IMR-90 (cell line): ENCODE measurements around the gene S1PR5. TPM values are rescaled to one million over a fixed set of nuclear protein-coding genes. Genes with fewer than 3 reads are reported as not detected.

Experiments used
- ATAC-seq: fragments of 200-7000 bp; cut with Tn5 transposase; 2 replicates; pipeline ENCODE4 v1.9.1; 2020; ENCODE audit warnings: low read depth, mild to moderate bottlenecking, moderate library complexity
- BruUV-seq: library from RNA; stranded (reverse); fragments of 400-500 nt; replicated peaks from 2 replicates; lab custom pipeline; 2021; lab: Mats Ljungman, UMichigan
- CTCF ChIA-PET: fragments of 300-600 bp; formaldehyde crosslinking; extraction: SDS; loops from one replicate; lab custom pipeline; 2021; ENCODE audit warnings: antibody characterized with exemption; lab: Yijun Ruan, JAX
- POLR2A ChIA-PET: fragments of 300-600 bp; sonication (Branson Sonifier 250); formaldehyde crosslinking; loops from one replicate; lab custom pipeline; 2022; ENCODE audit warnings: antibody characterized with exemption; ENCODE audit not compliant: unreplicated experiment; lab: Charles Lee
- DNase-seq: peaks from one replicate; pipeline ENCODE4 v3.0.0; 2013
- H2AFZ ChIP-seq: replicated peaks from 2 replicates; pipeline ENCODE3; 2013; ENCODE audit warnings: low read length, mild to moderate bottlenecking; ENCODE audit not compliant: poor library complexity
- H2AK5ac ChIP-seq: 2 replicates; pipeline ENCODE4 v1.6.1; 2013; ENCODE audit warnings: low read depth, low read length, inconsistent platforms
- H2AK9ac ChIP-seq: replicated peaks from 2 replicates; pipeline ENCODE3; 2013; ENCODE audit warnings: mild to moderate bottlenecking, low read depth, low read length, moderate library complexity; ENCODE audit not compliant: poor library complexity
- H2BK120ac ChIP-seq: 2 replicates; pipeline ENCODE4 v1.6.1; 2013; ENCODE audit warnings: low read depth, low read length, inconsistent platforms
- H2BK15ac ChIP-seq: 3 replicates; pipeline ENCODE4 v1.6.1; 2013; ENCODE audit warnings: low read depth, low read length, inconsistent platforms
- H2BK20ac ChIP-seq: 2 replicates; pipeline ENCODE4 v1.6.1; 2013; ENCODE audit warnings: low read depth, mild to moderate bottlenecking, inconsistent platforms, low read length, moderate library complexity
- H2BK5ac ChIP-seq: 2 replicates; pipeline ENCODE4 v1.6.1; 2013; ENCODE audit warnings: mild to moderate bottlenecking, low read depth, low read length, inconsistent platforms; ENCODE audit not compliant: poor library complexity, severe bottlenecking
- H3K14ac ChIP-seq: replicated peaks from 2 replicates; pipeline ENCODE4 v1.6.1; 2013; ENCODE audit warnings: low read depth, low read length, inconsistent platforms
- H3K18ac ChIP-seq: 2 replicates; pipeline ENCODE4 v1.6.1; 2013; ENCODE audit warnings: low read depth, low read length, control low read depth
- H3K23ac ChIP-seq: 2 replicates; pipeline ENCODE4 v1.6.1; 2013; ENCODE audit warnings: low read depth, low read length, inconsistent platforms
- H3K27ac ChIP-seq: 2 replicates; pipeline ENCODE4 v1.5.1; 2013; ENCODE audit warnings: mild to moderate bottlenecking, control low read depth, low read length; ENCODE audit not compliant: insufficient read depth
- H3K27me3 ChIP-seq: 2 replicates; pipeline ENCODE4 v1.6.1; 2013; ENCODE audit warnings: low read length; ENCODE audit not compliant: control insufficient read depth, insufficient read depth
- H3K36me3 ChIP-seq: 2 replicates; pipeline ENCODE4 v1.6.1; 2013; ENCODE audit warnings: low read length, mixed read lengths; ENCODE audit not compliant: control insufficient read depth, insufficient read depth
- H3K4ac ChIP-seq: 2 replicates; pipeline ENCODE4 v1.6.1; 2013; ENCODE audit warnings: low read depth, low read length, inconsistent platforms
- H3K4me1 ChIP-seq: 2 replicates; pipeline ENCODE4 v1.6.1; 2013; ENCODE audit warnings: low read length, mixed read lengths; ENCODE audit not compliant: control insufficient read depth, insufficient read depth
- H3K4me2 ChIP-seq: 2 replicates; pipeline ENCODE4 v1.6.1; 2013; ENCODE audit warnings: low read depth, mild to moderate bottlenecking, control low read depth, low read length, moderate library complexity
- H3K4me3 ChIP-seq: 2 replicates; pipeline ENCODE4 v1.5.1; 2013; ENCODE audit warnings: low read depth, mild to moderate bottlenecking, control low read depth, low read length, moderate library complexity; ENCODE audit not compliant: insufficient read depth
- H3K56ac ChIP-seq: 2 replicates; pipeline ENCODE4 v1.6.1; 2013; ENCODE audit warnings: low read length, inconsistent platforms; ENCODE audit not compliant: insufficient read depth; ENCODE audit errors: extremely low read depth
- H3K79me1 ChIP-seq, 2 experiments: 2 replicates each; pipeline ENCODE4 v1.6.1; 2013; ENCODE audit warnings: low read length in 2 of 2, inconsistent platforms in 1 of 2, low read depth in 1 of 2
- H3K9ac ChIP-seq: 2 replicates; pipeline ENCODE4 v1.6.1; 2013; ENCODE audit warnings: low read depth, low read length, control low read depth
- H3K9me1 ChIP-seq: 2 replicates; pipeline ENCODE4 v1.6.1; 2013; ENCODE audit warnings: low read length, inconsistent platforms; ENCODE audit not compliant: insufficient read depth
- H3K9me3 ChIP-seq: 2 replicates; pipeline ENCODE4 v1.6.1; 2013; ENCODE audit warnings: low read length; ENCODE audit not compliant: control insufficient read depth, insufficient read depth
- H4K20me1 ChIP-seq: 2 replicates; pipeline ENCODE4 v1.6.1; 2013; ENCODE audit warnings: low read length, inconsistent platforms; ENCODE audit not compliant: insufficient read depth
- H4K5ac ChIP-seq: 2 replicates; pipeline ENCODE4 v1.6.1; 2013; ENCODE audit warnings: mild to moderate bottlenecking, low read depth, low read length, control low read depth
- H4K8ac ChIP-seq, 2 experiments: 2 replicates each; pipeline ENCODE4 v1.6.1; 2013; ENCODE audit warnings: low read depth in 2 of 2, low read length in 2 of 2, control low read depth in 1 of 2, inconsistent platforms in 1 of 2
- H4K91ac ChIP-seq: 2 replicates; pipeline ENCODE4 v1.6.1; 2013; ENCODE audit warnings: low read depth, low read length, inconsistent platforms; ENCODE audit not compliant: insufficient read depth
- BHLHE40 ChIP-seq: fragments of 150-350 bp; IDR thresholded peaks from 2 replicates; pipeline ENCODE4 v1.6.1; 2016; ENCODE audit warnings: mild to moderate bottlenecking, low read depth, low read length
- ELK1 ChIP-seq: fragments of 150-350 bp; IDR thresholded peaks from 2 replicates; pipeline ENCODE4 v1.6.1; 2016; ENCODE audit warnings: low read depth, mild to moderate bottlenecking, low read length, moderate library complexity, borderline replicate concordance
- FOS ChIP-seq: fragments of 150-350 bp; IDR thresholded peaks from 2 replicates; pipeline ENCODE4 v1.6.1; 2016; ENCODE audit warnings: low read depth, low read length
- WGBS, 2 experiments: methylation state at CpG; one replicate each; pipeline versions ENCODE4 v1.1.5 to v1.1.7; 2013; ENCODE audit warnings: missing lambda C conversion rate in 2 of 2; ENCODE audit not compliant: insufficient read length in 1 of 2; ENCODE audit errors: extremely low coverage in 2 of 2; 5-methylcytosine and 5-hydroxymethylcytosine counted together
- dilution Hi-C: fragments of 300-500 bp; cut with HindIII; formaldehyde crosslinking; loops from one replicate; pipeline ENCODE4 v1.14.3; 2018; ENCODE audit warnings: low sequenced_read_pairs; ENCODE audit not compliant: unreplicated experiment
- in situ Hi-C: fragments of 300-500 bp; cut with MboI; formaldehyde crosslinking; loops from 3 replicates; pipeline ENCODE4 v1.14.3; 2019; ENCODE audit warnings: low sequenced_read_pairs, inconsistent platforms, mixed read lengths
- intact Hi-C: fragments of 100-400 bp; cut with micrococcal nuclease; formaldehyde crosslinking; loops from 2 replicates; pipeline ENCODE4 v1.10.0; 2022
- microRNA-seq, 2 experiments: library from miRNA; stranded (forward) in 1 of 2; unstranded in 1 of 2; fragments of 10-50 nt in 1 of 2; fragments of <30 nt in 1 of 2; gene quantifications in 1 of 2; microRNA quantifications in 1 of 2; one replicate each; pipeline versions ENCODE3 to v1.1.0; 2013 to 2020; ENCODE audit not compliant: insufficient read depth in 1 of 2, insufficient read length in 1 of 2, unreplicated experiment in 1 of 2
- polyA plus RNA-seq, 3 experiments: library from polyadenylated mRNA; depleted of rRNA; stranded (reverse); fragments of >200 nt; gene quantifications; 2 replicates each; pipeline ENCODE4 v1.2.3, GENCODE V29; 2012; ENCODE audit warnings: low replicate concordance in 1 of 3
- small RNA-seq, 5 experiments: library from RNA; depleted of rRNA; stranded (forward); fragments of <200 nt; gene quantifications; one replicate each; pipeline ENCODE3, GENCODE V24; 2012
- total RNA-seq: library from RNA; depleted of rRNA; stranded (reverse); fragments of >200 nt; gene quantifications from 2 replicates; pipeline ENCODE4 v1.2.3, GENCODE V29; 2012; rRNA removed

S1PR5 gene
- total and polyA plus RNA-seq, 2 of the 4 experiments (the other 2 are of a cell fraction), result 0.36 to 0.55 TPM

GRCh38 chr19:10464456-10464855 is 52.8 kb downstream of the S1PR5 start:
- Histone ChIP-seq H3K4me1 (peaks cover 3% of the 10 kb centered on the region; the same call in 1 of the 2 replicates), H3K14ac (no peak overlapping the region), H2AFZ (no peak overlapping the region), H2BK15ac (no peak overlapping the region), H3K4me3 (no peak overlapping the region), H3K9me1 (peaks cover 4% of the 10 kb centered on the region; the same call in 1 of the 2 replicates), H3K79me1 (0 out of 4 replicates have a peak, but pooled peaks cover 0 to 3% of the 10 kb centered on the region in 2 experiments), H2BK120ac (no peak overlapping the region), H4K5ac (no peak overlapping the region), H3K4me2 (no peak overlapping the region), H3K18ac (no peak overlapping the region), H4K20me1 (peaks cover 3% of the 10 kb centered on the region; the same call in 1 of the 2 replicates), H3K56ac (no peak overlapping the region), H3K36me3 (peaks cover 18% of the 10 kb centered on the region), H3K9ac (no peak overlapping the region), H3K27me3 (no peaks in the 10 kb centered on the region), H3K4ac (no peak overlapping the region), H2AK5ac (no peak overlapping the region), H4K91ac (no peak overlapping the region), H3K27ac (no peak overlapping the region), H2BK5ac (no peak overlapping the region), H4K8ac (no peak overlapping the region), H2AK9ac (no peak overlapping the region), H3K23ac (no peak overlapping the region), H3K9me3 (no peaks in the 10 kb centered on the region), H2BK20ac (no peak overlapping the region)
- intact Hi-C loops (no loop called here), dilution Hi-C loops (no loop called here), in situ Hi-C loops (no loop called here)
- ATAC-seq (no peak), DNase-seq (no peak)
- BruUV-seq, result no TSS peak
- WGBS, 2 experiments, result no CpG with 5 or more reads among the region's 5 CpGs
- CTCF ChIA-PET, result no interaction called here
- POLR2A ChIA-PET, result no interaction called here
- no peak for TF ChIP-seq ELK1
- TF ChIP-seq FOS, result no peak
- TF ChIP-seq BHLHE40, result no peak

Small RNA genes lying within 50 kb of the gene (microRNA-seq; reads per million reads assigned to microRNA genes)
- gene MIR1238 (ENCODE audit: insufficient read depth in 1 of 2, insufficient read length in 1 of 2, unreplicated experiment in 1 of 2) (0 to 0.37 reads per million in 2 experiments), gene RNU7-140P (ENCODE audit: insufficient read depth, insufficient read length) (not detected)

Small RNA genes lying within 50 kb of the gene (small RNA-seq; reads per million reads assigned to genes)
- 0 reads per million in 5 experiments for gene MIR1238
- 0 to 0.60 (median 0) reads per million in 5 experiments for gene RNU7-140P

Other genes with a start within 250 kb of the S1PR5 start
- 6.9 and 10.6 TPM in 2 replicates for gene ICAM1, start 246.3 kb downstream of the S1PR5 start, total RNA-seq
- gene ICAM1, start 246.3 kb downstream of the S1PR5 start, polyA plus RNA-seq (2012; rRNA removed), result 18.3 and 19.1 TPM in 2 replicates
- 2.3 and 2.5 TPM in 2 replicates for gene ICAM4, start 230.5 kb downstream of the S1PR5 start, total RNA-seq
- 4.0 TPM in 2 replicates for gene ICAM4, start 230.5 kb downstream of the S1PR5 start, polyA plus RNA-seq (2012; rRNA removed)
- 2.5 and 3.0 TPM in 2 replicates for gene ICAM5, start 227.5 kb downstream of the S1PR5 start, total RNA-seq
- gene ICAM5, start 227.5 kb downstream of the S1PR5 start, polyA plus RNA-seq (2012; rRNA removed), result 23.9 and 26.5 TPM in 2 replicates
- gene ZGLP1, start 207.6 kb downstream of the S1PR5 start, total RNA-seq, result 0.54 TPM in 1 of 2 replicates, not detected in the other
- 3.1 and 4.1 TPM in 2 replicates for gene ZGLP1, start 207.6 kb downstream of the S1PR5 start, polyA plus RNA-seq (2012; rRNA removed)
- 39.8 and 40.8 TPM in 2 replicates for gene FDX2, start 201.4 kb downstream of the S1PR5 start, total RNA-seq
- gene FDX2, start 201.4 kb downstream of the S1PR5 start, polyA plus RNA-seq (2012; rRNA removed), result 72.0 and 82.3 TPM in 2 replicates
- 2.5 and 2.7 TPM in 2 replicates for gene RAVER1, start 183.9 kb downstream of the S1PR5 start, total RNA-seq
- 15.1 and 18.1 TPM in 2 replicates for gene RAVER1, start 183.9 kb downstream of the S1PR5 start, polyA plus RNA-seq (2012; rRNA removed)
- gene ICAM3, start 177.8 kb downstream of the S1PR5 start, total RNA-seq, result 6.6 and 7.8 TPM in 2 replicates
- 11.7 and 14.8 TPM in 2 replicates for gene ICAM3, start 177.8 kb downstream of the S1PR5 start, polyA plus RNA-seq (2012; rRNA removed)
- 35.6 and 40.9 TPM in 2 replicates for gene TYK2, start 136.9 kb downstream of the S1PR5 start, total RNA-seq
- 97.9 and 100 TPM in 2 replicates for gene TYK2, start 136.9 kb downstream of the S1PR5 start, polyA plus RNA-seq (2012; rRNA removed)
- gene CDC37, start 113.9 kb downstream of the S1PR5 start, total RNA-seq, result 209 and 248 TPM in 2 replicates
- 629 and 650 TPM in 2 replicates for gene CDC37, start 113.9 kb downstream of the S1PR5 start, polyA plus RNA-seq (2012; rRNA removed)
- gene PDE4A, start 96.9 kb downstream of the S1PR5 start, total RNA-seq, result 1.7 and 1.8 TPM in 2 replicates
- gene PDE4A, start 96.9 kb downstream of the S1PR5 start, polyA plus RNA-seq (2012; rRNA removed), result 5.9 and 7.0 TPM in 2 replicates
- gene KEAP1, start 14.1 kb downstream of the S1PR5 start, total RNA-seq, result 68.0 and 81.6 TPM in 2 replicates
- gene KEAP1, start 14.1 kb downstream of the S1PR5 start, polyA plus RNA-seq (2012; rRNA removed), result 63.4 and 64.2 TPM in 2 replicates
- gene ATG4D, start 26.5 kb upstream of the S1PR5 start, total RNA-seq, result 8.2 and 9.2 TPM in 2 replicates
- 21.8 and 22.0 TPM in 2 replicates for gene ATG4D, start 26.5 kb upstream of the S1PR5 start, polyA plus RNA-seq (2012; rRNA removed)
- gene KRI1, start 48.6 kb upstream of the S1PR5 start, total RNA-seq, result 5.7 and 7.8 TPM in 2 replicates
- gene KRI1, start 48.6 kb upstream of the S1PR5 start, polyA plus RNA-seq (2012; rRNA removed), result 12.9 and 13.3 TPM in 2 replicates
- 3.6 and 3.9 TPM in 2 replicates for gene CDKN2D, start 51.5 kb upstream of the S1PR5 start, total RNA-seq
- gene CDKN2D, start 51.5 kb upstream of the S1PR5 start, polyA plus RNA-seq (2012; rRNA removed), result 8.5 and 9.3 TPM in 2 replicates
- gene AP1M2, start 69.9 kb upstream of the S1PR5 start, total RNA-seq, result not detected in 2 replicates
- gene AP1M2, start 69.9 kb upstream of the S1PR5 start, polyA plus RNA-seq (2012; rRNA removed), result 0.17 and 0.37 TPM in 2 replicates
- gene SLC44A2, start 108.1 kb upstream of the S1PR5 start, total RNA-seq, result 25.8 and 28.5 TPM in 2 replicates
- 62.1 and 62.9 TPM in 2 replicates for gene SLC44A2, start 108.1 kb upstream of the S1PR5 start, polyA plus RNA-seq (2012; rRNA removed)
- gene ILF3, start 136.9 kb upstream of the S1PR5 start, total RNA-seq, result 95.3 and 120 TPM in 2 replicates
- gene ILF3, start 136.9 kb upstream of the S1PR5 start, polyA plus RNA-seq (2012; rRNA removed), result 155 and 166 TPM in 2 replicates
- gene QTRT1, start 184.0 kb upstream of the S1PR5 start, total RNA-seq, result 18.6 and 19.9 TPM in 2 replicates
- gene QTRT1, start 184.0 kb upstream of the S1PR5 start, polyA plus RNA-seq (2012; rRNA removed), result 51.8 and 63.3 TPM in 2 replicates
- 55.0 and 55.6 TPM in 2 replicates for gene DNM2, start 200.6 kb upstream of the S1PR5 start, total RNA-seq
- 74.2 and 74.6 TPM in 2 replicates for gene DNM2, start 200.6 kb upstream of the S1PR5 start, polyA plus RNA-seq (2012; rRNA removed)